HL-60 (cell line): Measurements from ENCODE around the gene ADISSP.

ENCODE experiments used
- GABPA ChIP-seq: IDR thresholded peaks from 2 replicates; pipeline ENCODE4 v1.6.1; 2012; ENCODE audit warnings: low read depth
- POLR2AphosphoS5 ChIP-seq: IDR thresholded peaks from 2 replicates; pipeline ENCODE4 v1.6.1; 2012; ENCODE audit warnings: low read depth
- SPI1 ChIP-seq: IDR thresholded peaks from 2 replicates; pipeline ENCODE4 v1.6.1; 2012; ENCODE audit warnings: low read depth, mild to moderate bottlenecking, borderline replicate concordance
- TF ChIP-seq, protein P1 (sequence below): IDR thresholded peaks from one replicate; pipeline ENCODE4 v1.5.1; 2011; ENCODE audit warnings: low read length, control low read depth, inconsistent platforms; ENCODE audit not compliant: insufficient read depth
- TF ChIP-seq, protein P2 (sequence below): IDR thresholded peaks from 2 replicates; pipeline ENCODE4 v1.6.1; 2012; ENCODE audit warnings: low read depth; ENCODE audit not compliant: insufficient replicate concordance

- TF ChIP-seq POLR2AphosphoS5 (peak; percentile 57; the same call in 1 of the 2 replicates), GABPA (0 out of 2 replicates have a peak, but pooled peaks have one; percentile 43), SPI1 (peak; percentile 68; the same call in 1 of the 2 replicates)
- TF ChIP-seq, protein P1, sequence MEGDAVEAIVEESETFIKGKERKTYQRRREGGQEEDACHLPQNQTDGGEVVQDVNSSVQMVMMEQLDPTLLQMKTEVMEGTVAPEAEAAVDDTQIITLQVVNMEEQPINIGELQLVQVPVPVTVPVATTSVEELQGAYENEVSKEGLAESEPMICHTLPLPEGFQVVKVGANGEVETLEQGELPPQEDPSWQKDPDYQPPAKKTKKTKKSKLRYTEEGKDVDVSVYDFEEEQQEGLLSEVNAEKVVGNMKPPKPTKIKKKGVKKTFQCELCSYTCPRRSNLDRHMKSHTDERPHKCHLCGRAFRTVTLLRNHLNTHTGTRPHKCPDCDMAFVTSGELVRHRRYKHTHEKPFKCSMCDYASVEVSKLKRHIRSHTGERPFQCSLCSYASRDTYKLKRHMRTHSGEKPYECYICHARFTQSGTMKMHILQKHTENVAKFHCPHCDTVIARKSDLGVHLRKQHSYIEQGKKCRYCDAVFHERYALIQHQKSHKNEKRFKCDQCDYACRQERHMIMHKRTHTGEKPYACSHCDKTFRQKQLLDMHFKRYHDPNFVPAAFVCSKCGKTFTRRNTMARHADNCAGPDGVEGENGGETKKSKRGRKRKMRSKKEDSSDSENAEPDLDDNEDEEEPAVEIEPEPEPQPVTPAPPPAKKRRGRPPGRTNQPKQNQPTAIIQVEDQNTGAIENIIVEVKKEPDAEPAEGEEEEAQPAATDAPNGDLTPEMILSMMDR = no peak
- TF ChIP-seq, protein P2, sequence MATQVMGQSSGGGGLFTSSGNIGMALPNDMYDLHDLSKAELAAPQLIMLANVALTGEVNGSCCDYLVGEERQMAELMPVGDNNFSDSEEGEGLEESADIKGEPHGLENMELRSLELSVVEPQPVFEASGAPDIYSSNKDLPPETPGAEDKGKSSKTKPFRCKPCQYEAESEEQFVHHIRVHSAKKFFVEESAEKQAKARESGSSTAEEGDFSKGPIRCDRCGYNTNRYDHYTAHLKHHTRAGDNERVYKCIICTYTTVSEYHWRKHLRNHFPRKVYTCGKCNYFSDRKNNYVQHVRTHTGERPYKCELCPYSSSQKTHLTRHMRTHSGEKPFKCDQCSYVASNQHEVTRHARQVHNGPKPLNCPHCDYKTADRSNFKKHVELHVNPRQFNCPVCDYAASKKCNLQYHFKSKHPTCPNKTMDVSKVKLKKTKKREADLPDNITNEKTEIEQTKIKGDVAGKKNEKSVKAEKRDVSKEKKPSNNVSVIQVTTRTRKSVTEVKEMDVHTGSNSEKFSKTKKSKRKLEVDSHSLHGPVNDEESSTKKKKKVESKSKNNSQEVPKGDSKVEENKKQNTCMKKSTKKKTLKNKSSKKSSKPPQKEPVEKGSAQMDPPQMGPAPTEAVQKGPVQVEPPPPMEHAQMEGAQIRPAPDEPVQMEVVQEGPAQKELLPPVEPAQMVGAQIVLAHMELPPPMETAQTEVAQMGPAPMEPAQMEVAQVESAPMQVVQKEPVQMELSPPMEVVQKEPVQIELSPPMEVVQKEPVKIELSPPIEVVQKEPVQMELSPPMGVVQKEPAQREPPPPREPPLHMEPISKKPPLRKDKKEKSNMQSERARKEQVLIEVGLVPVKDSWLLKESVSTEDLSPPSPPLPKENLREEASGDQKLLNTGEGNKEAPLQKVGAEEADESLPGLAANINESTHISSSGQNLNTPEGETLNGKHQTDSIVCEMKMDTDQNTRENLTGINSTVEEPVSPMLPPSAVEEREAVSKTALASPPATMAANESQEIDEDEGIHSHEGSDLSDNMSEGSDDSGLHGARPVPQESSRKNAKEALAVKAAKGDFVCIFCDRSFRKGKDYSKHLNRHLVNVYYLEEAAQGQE = peak; percentile 77
These were observed 55.2 kb downstream of the ADISSP start, which contains the start of gene SIGLEC1 for GRCh38 chr20:3712279-3712873.
